ENCODE results near the gene FUCA1.

DNA sequence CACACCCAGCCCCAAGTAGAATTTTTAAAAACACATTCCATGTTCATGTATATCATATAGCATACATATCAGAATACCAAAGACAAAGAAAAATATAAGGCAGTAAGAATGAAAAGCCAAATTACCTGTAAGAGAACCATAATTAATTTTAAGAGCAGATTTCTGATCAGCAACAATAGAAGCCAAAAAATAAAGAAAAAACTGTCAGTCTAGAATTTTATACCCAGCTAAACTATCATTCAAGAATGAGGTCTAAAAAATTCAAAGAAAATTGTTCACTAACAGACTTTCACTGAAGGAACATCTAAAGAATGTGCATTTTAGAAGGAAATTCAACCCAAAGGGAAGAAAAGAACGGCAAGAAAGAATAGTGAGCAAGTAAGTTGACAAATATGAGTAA, 10.6 kb upstream of the FUCA1 start:
- no peak for TF ChIP-seq CHD1 (IDR thresholded peaks at IDR 0.05; ENCODE audit: low read depth, low read length)
- TF ChIP-seq USF2 (IDR thresholded peaks at IDR 0.05; ENCODE audit: low read depth, low read length) = no peak
- TF ChIP-seq RAD21 (IDR thresholded peaks at IDR 0.05; ENCODE audit: low read length) = no peak
- TF ChIP-seq POLR2A (IDR thresholded peaks at IDR 0.05; ENCODE audit: low read depth, low read length) = no peak
- TF ChIP-seq RFX5 (IDR thresholded peaks at IDR 0.05; ENCODE audit: low read depth, low read length) = no peak
- TF ChIP-seq SMC3 (IDR thresholded peaks at IDR 0.05; ENCODE audit: low read depth, low read length) = no peak
- no peak for TF ChIP-seq CTCF (conservative IDR thresholded peaks at IDR 0.05; ENCODE audit: low read depth, low read length)
- no peak for TF ChIP-seq NFE2L2 (IDR thresholded peaks at IDR 0.05; ENCODE audit: low read depth, low read length)
- no peak for TF ChIP-seq BHLHE40 (IDR thresholded peaks at IDR 0.05; ENCODE audit: low read depth, low read length)
- no peak for TF ChIP-seq ELK1 (IDR thresholded peaks at IDR 0.05; ENCODE audit: borderline replicate concordance, low read depth, low read length)
- no peak for TF ChIP-seq FOS (IDR thresholded peaks at IDR 0.05; ENCODE audit: low read depth, low read length)
- no peak for TF ChIP-seq CEBPB (IDR thresholded peaks at IDR 0.05; ENCODE audit: low read depth, low read length)
- no peak for TF ChIP-seq RCOR1 (IDR thresholded peaks at IDR 0.05; ENCODE audit: insufficient replicate concordance, low read length)
